HL-60/S4 treated with phorbol 12-myristate 13-acetate at 8.2 ng/mL for 4 days and 3 days (cell line): Measurements from ENCODE around the gene POLR2E.

Source experiments
- in situ Hi-C: fragments of 300-500 bp; cut with MboI; formaldehyde crosslinking; loops from 2 replicates; pipeline ENCODE4 v1.15.0; 2022; ENCODE audit warnings: low sequenced_read_pairs

Gene POLR2E

GRCh38 chr19:1112268-1113029 lies 17.3 kb upstream of the POLR2E start:
- in situ Hi-C loops: loop anchor here (10.0 kb wide), 1 partner anchor 82 kb away; no protein-coding TSS in a partner anchor

GRCh38 chr19:1111641-1112267 lies 16.6 kb upstream of the POLR2E start:
- in situ Hi-C loops: loop anchor here (10.0 kb wide), 1 partner anchor 83 kb away; no protein-coding TSS in a partner anchor

- in situ Hi-C loops: loop anchor here (10.0 kb wide), 1 partner anchor 84 kb away; no protein-coding TSS in a partner anchor
These were observed 15.8 kb upstream of the POLR2E start for GRCh38 chr19:1110809-1111640.

GRCh38 chr19:1109697-1110671 lies 14.8 kb upstream of the POLR2E start:
- in situ Hi-C loops: loop anchor here (10.0 kb wide), 1 partner anchor 85 kb away; no protein-coding TSS in a partner anchor

- in situ Hi-C loops: no loop called here
These were observed 13.9 kb upstream of the POLR2E start for GRCh38 chr19:1109032-1109551.

- in situ Hi-C loops: no loop called here
These were observed 13.3 kb upstream of the POLR2E start for GRCh38 chr19:1108291-1109031.

- in situ Hi-C loops: no loop called here
These were observed 12.6 kb upstream of the POLR2E start for GRCh38 chr19:1107661-1108261.

- in situ Hi-C loops: no loop called here
These were observed 11.9 kb upstream of the POLR2E start for GRCh38 chr19:1106841-1107660.

- in situ Hi-C loops: no loop called here
These were observed 11.0 kb upstream of the POLR2E start for GRCh38 chr19:1105873-1106840.

GRCh38 chr19:1105008-1105872 lies 10.1 kb upstream of the POLR2E start:
- in situ Hi-C loops: no loop called here

GRCh38 chr19:1104311-1105007 lies 9.3 kb upstream of the POLR2E start:
- in situ Hi-C loops: no loop called here

GRCh38 chr19:1103708-1104310 lies 8.6 kb upstream of the POLR2E start, which contains the start of gene GPX4:
GPX4 (plus strand) TSS chr19:1103994; CDS start chr19:1104044, 50 bp downstream.
- in situ Hi-C loops: no loop called here

- in situ Hi-C loops: no loop called here
These were observed 8.0 kb upstream of the POLR2E start for GRCh38 chr19:1103132-1103707.

- in situ Hi-C loops: no loop called here
These were observed 7.4 kb upstream of the POLR2E start for GRCh38 chr19:1102407-1103131.
